Measurements from ENCODE around the gene EFR3B. TPM values are rescaled to one million over a fixed set of nuclear protein-coding genes. Genes with fewer than 3 reads are reported as not detected.

Gene EFR3B
- total and polyA plus RNA-seq, 2 of the 13 experiments (the other 11 are each of a cell fraction or from before 2014, with no cell fraction given) = 0.42 TPM

- Histone ChIP-seq H3K79me2 (ENCODE audit: insufficient read depth, low read length) (no peaks in the 10 kb centered on the region), H3K27me3 (ENCODE audit: control insufficient read depth in 1 of 2, insufficient read depth in 2 of 2, low read length in 2 of 2) (peaks cover 0 to 26% of the 10 kb centered on the region in 2 experiments; a peak in 2 of 5 replicates), H4K20me1 (ENCODE audit: insufficient read depth, low read length) (no peaks in the 10 kb centered on the region), H3K27ac (ENCODE audit: extremely low read length, insufficient read depth, low read length) (no peak overlapping the region), H3K9me3 (ENCODE audit: low read length) (no peaks in the 10 kb centered on the region), H3K4me3 (replicated peaks in 1 of 3; ENCODE audit: insufficient read depth in 1 of 3, low read depth in 2 of 3, low read length in 3 of 3) (no peak overlapping the region), H3K4me2 (ENCODE audit: low read depth, low read length) (no peak overlapping the region), H3K36me3 (replicated peaks in 1 of 2; ENCODE audit: control insufficient read depth in 1 of 2, insufficient read depth in 2 of 2, low read length in 2 of 2) (no peaks in the 10 kb centered on the region), H2AFZ (ENCODE audit: low read length) (no peak overlapping the region), H3K4me1 (ENCODE audit: insufficient read depth, low read length) (no peaks in the 10 kb centered on the region), H3K9ac (ENCODE audit: insufficient read depth, low read depth, low read length) (no peak overlapping the region)
- no peak for FAIRE-seq
- ATAC-seq = no peak
- DNase-seq (ENCODE audit: low spot score) = no peak
- intact Hi-C loops (cut with micrococcal nuclease; ENCODE audit: unreplicated experiment) = no loop called here
- CTCF ChIA-PET (ENCODE audit: low intra/inter-chr PET ratio, low total read pairs) = no interaction called here
- TF ChIP-seq, protein P1, sequence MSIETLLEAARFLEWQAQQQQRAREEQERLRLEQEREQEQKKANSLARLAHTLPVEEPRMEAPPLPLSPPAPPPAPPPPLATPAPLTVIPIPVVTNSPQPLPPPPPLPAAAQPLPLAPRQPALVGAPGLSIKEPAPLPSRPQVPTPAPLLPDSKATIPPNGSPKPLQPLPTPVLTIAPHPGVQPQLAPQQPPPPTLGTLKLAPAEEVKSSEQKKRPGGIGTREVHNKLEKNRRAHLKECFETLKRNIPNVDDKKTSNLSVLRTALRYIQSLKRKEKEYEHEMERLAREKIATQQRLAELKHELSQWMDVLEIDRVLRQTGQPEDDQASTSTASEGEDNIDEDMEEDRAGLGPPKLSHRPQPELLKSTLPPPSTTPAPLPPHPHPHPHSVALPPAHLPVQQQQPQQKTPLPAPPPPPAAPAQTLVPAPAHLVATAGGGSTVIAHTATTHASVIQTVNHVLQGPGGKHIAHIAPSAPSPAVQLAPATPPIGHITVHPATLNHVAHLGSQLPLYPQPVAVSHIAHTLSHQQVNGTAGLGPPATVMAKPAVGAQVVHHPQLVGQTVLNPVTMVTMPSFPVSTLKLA (IDR thresholded peaks at IDR 0.05) = peak; percentile 93
- TF ChIP-seq NCOA5 (CRISPR knock-in tag; IDR thresholded peaks at IDR 0.05) (no peak), KMT2A (CRISPR knock-in tag; IDR thresholded peaks at IDR 0.05) (no peak), FOXC1 (CRISPR knock-in tag; IDR thresholded peaks at IDR 0.05; ENCODE audit: borderline replicate concordance) (no peak)
- in situ Hi-C loops (cut with HindIII; ENCODE audit: extremely low pct_ligation_motif_present, low pct_unique_long_range_greater_than_20kb) = no loop called here
- POLR2A ChIA-PET = no interaction called here
- no TSS peak for BruUV-seq (replicated peaks)
- 49% methylated on average over 3 of the region's 5 CpGs for WGBS (ENCODE audit: low lambda C conversion rate)
Measured at GRCh38 chr2:25123682-25124081, 81.8 kb downstream of the EFR3B start.

- Histone ChIP-seq H2AFZ (ENCODE audit: low read length) (no peak overlapping the region), H3K9ac (ENCODE audit: insufficient read depth, low read depth, low read length) (no peak overlapping the region), H3K9me3 (ENCODE audit: low read length) (no peaks in the 10 kb centered on the region), H3K36me3 (replicated peaks in 1 of 2; ENCODE audit: control insufficient read depth in 1 of 2, insufficient read depth in 2 of 2, low read length in 2 of 2) (no peaks in the 10 kb centered on the region), H3K4me2 (ENCODE audit: low read depth, low read length) (no peak overlapping the region), H3K4me3 (replicated peaks in 1 of 3; ENCODE audit: insufficient read depth in 1 of 3, low read depth in 2 of 3, low read length in 3 of 3) (no peak overlapping the region), H3K4me1 (ENCODE audit: insufficient read depth, low read length) (no peaks in the 10 kb centered on the region), H3K27me3 (ENCODE audit: control insufficient read depth in 1 of 2, insufficient read depth in 2 of 2, low read length in 2 of 2) (peaks cover 1 to 23% of the 10 kb centered on the region in 2 experiments; a peak in 3 of 5 replicates), H4K20me1 (ENCODE audit: insufficient read depth, low read length) (no peaks in the 10 kb centered on the region), H3K79me2 (ENCODE audit: insufficient read depth, low read length) (no peaks in the 10 kb centered on the region), H3K27ac (ENCODE audit: extremely low read length, insufficient read depth, low read length) (no peak overlapping the region)
- 28% methylated on average over 6 of the region's 7 CpGs for WGBS (ENCODE audit: low lambda C conversion rate)
- CTCF ChIA-PET (ENCODE audit: low intra/inter-chr PET ratio, low total read pairs) = no interaction called here
- POLR2A ChIA-PET = no interaction called here
- no peak for ATAC-seq
- no peak for FAIRE-seq
- DNase-seq (ENCODE audit: low spot score) = no peak
- BruUV-seq (replicated peaks) = no TSS peak
- in situ Hi-C loops (cut with HindIII; ENCODE audit: extremely low pct_ligation_motif_present, low pct_unique_long_range_greater_than_20kb) (loop anchor here (25.0 kb wide), 1 partner anchor 713 kb away; no protein-coding TSS in a partner anchor), intact Hi-C loops (cut with micrococcal nuclease; ENCODE audit: unreplicated experiment) (loop anchor here (5.0 kb wide), 1 partner anchor 72 kb away; no protein-coding TSS in a partner anchor)
- TF ChIP-seq NFIC (IDR thresholded peaks at IDR 0.05; ENCODE audit: low read length) (no peak), JARID2 (CRISPR knock-in tag; IDR thresholded peaks at IDR 0.05; ENCODE audit: insufficient replicate concordance) (no peak)
Measured at GRCh38 chr2:25125189-25125588, 83.3 kb downstream of the EFR3B start.
